Activated naive CD4-positive, alpha-beta T cell treated with anti-CD3 and anti-CD28 coated beads, Interleukin-2, amount 10 ng/mL, durations not matched to agents 7 days and 5 days (primary cell): ENCODE data around the gene CHRM2.

Experiments
- CTCF ChIA-PET: fragments of 350-600 bp; sonication (Branson Sonifier 250); formaldehyde crosslinking; loops from one replicate; lab custom pipeline; 2021; ENCODE audit warnings: antibody characterized with exemption; lab: Charles Lee
- DNase-seq: peaks from one replicate; pipeline ENCODE4 v3.0.0-alpha.2; 2020
- H3K27ac Mint-ChIP-seq: one replicate; pipeline ENCODE4 v1.8.0; 2021; ENCODE audit warnings: mild to moderate bottlenecking, moderate library complexity, mixed read lengths
- H3K27me3 Mint-ChIP-seq: one replicate; pipeline ENCODE4 v1.8.0; 2021; ENCODE audit warnings: mild to moderate bottlenecking, mixed read lengths
- H3K36me3 Mint-ChIP-seq: one replicate; pipeline ENCODE4 v1.8.0; 2021; ENCODE audit warnings: mixed read lengths
- H3K4me1 Mint-ChIP-seq: one replicate; pipeline ENCODE4 v1.8.0; 2021; ENCODE audit warnings: mixed read lengths
- H3K4me3 Mint-ChIP-seq: one replicate; pipeline ENCODE4 v1.8.0; 2021; ENCODE audit warnings: mild to moderate bottlenecking, moderate library complexity, mixed read lengths
- H3K9me3 Mint-ChIP-seq: one replicate; pipeline ENCODE4 v1.8.0; 2021; ENCODE audit warnings: mixed read lengths

CHRM2 gene

GRCh38 chr7:136877509-136877908 is 9.1 kb downstream of the CHRM2 start:
- no peaks in the 10 kb centered on the region for H3K4me1 Mint-ChIP-seq
- H3K27me3 Mint-ChIP-seq: no peaks in the 10 kb centered on the region
- no peak overlapping the region for H3K27ac Mint-ChIP-seq
- no peaks in the 10 kb centered on the region for H3K36me3 Mint-ChIP-seq
- CTCF ChIA-PET: no interaction called here
- H3K9me3 Mint-ChIP-seq: no peaks in the 10 kb centered on the region
- H3K4me3 Mint-ChIP-seq: no peak overlapping the region
- no peak for DNase-seq

GRCh38 chr7:136877990-136878389 is 9.5 kb downstream of the CHRM2 start:
- no peaks in the 10 kb centered on the region for H3K27me3 Mint-ChIP-seq
- CTCF ChIA-PET: no interaction called here
- no peaks in the 10 kb centered on the region for H3K36me3 Mint-ChIP-seq
- no peaks in the 10 kb centered on the region for H3K9me3 Mint-ChIP-seq
- H3K4me3 Mint-ChIP-seq: no peak overlapping the region
- H3K4me1 Mint-ChIP-seq: no peaks in the 10 kb centered on the region
- DNase-seq: no peak
- no peak overlapping the region for H3K27ac Mint-ChIP-seq

- Mint-ChIP-seq H3K4me3 (no peak overlapping the region), H3K9me3 (no peaks in the 10 kb centered on the region)
- CTCF ChIA-PET: no interaction called here
These were observed 10.4 kb downstream of the CHRM2 start for GRCh38 chr7:136878878-136879277.

GRCh38 chr7:136883046-136883445 is 14.6 kb downstream of the CHRM2 start:
- H3K4me1 Mint-ChIP-seq: no peaks in the 10 kb centered on the region
- no peaks in the 10 kb centered on the region for H3K27me3 Mint-ChIP-seq
- H3K27ac Mint-ChIP-seq: no peak overlapping the region
- H3K4me3 Mint-ChIP-seq: no peak overlapping the region
- CTCF ChIA-PET: no interaction called here
- no peaks in the 10 kb centered on the region for H3K36me3 Mint-ChIP-seq
- H3K9me3 Mint-ChIP-seq: no peaks in the 10 kb centered on the region
- DNase-seq: no peak

More at GRCh38 chr7:136878878-136879277, 10.4 kb downstream of the CHRM2 start:
- H3K27me3 Mint-ChIP-seq: no peaks in the 10 kb centered on the region
- no peak for DNase-seq
- H3K4me1 Mint-ChIP-seq: no peaks in the 10 kb centered on the region
- H3K27ac Mint-ChIP-seq: no peak overlapping the region
- H3K36me3 Mint-ChIP-seq: no peaks in the 10 kb centered on the region

- no peaks in the 10 kb centered on the region for H3K36me3 Mint-ChIP-seq
- DNase-seq: no peak
- H3K4me1 Mint-ChIP-seq: no peaks in the 10 kb centered on the region
- no peaks in the 10 kb centered on the region for H3K27me3 Mint-ChIP-seq
- CTCF ChIA-PET: interaction anchor here (0.6 kb wide), 1 partner anchor 343 kb away, joined by 6 read pairs; no protein-coding TSS in a partner anchor
- no peak overlapping the region for H3K4me3 Mint-ChIP-seq
- H3K27ac Mint-ChIP-seq: no peak overlapping the region
- no peaks in the 10 kb centered on the region for H3K9me3 Mint-ChIP-seq
These were observed 16.0 kb downstream of the CHRM2 start for GRCh38 chr7:136884492-136884891.

GRCh38 chr7:136887317-136887716 is 18.9 kb downstream of the CHRM2 start:
- no peak overlapping the region for H3K4me3 Mint-ChIP-seq
- H3K4me1 Mint-ChIP-seq: no peaks in the 10 kb centered on the region
- CTCF ChIA-PET: no interaction called here

GRCh38 chr7:136890399-136890798 is 21.9 kb downstream of the CHRM2 start:
- no peak overlapping the region for H3K4me3 Mint-ChIP-seq
- CTCF ChIA-PET: no interaction called here
- H3K4me1 Mint-ChIP-seq: no peaks in the 10 kb centered on the region
- H3K9me3 Mint-ChIP-seq: peaks cover 11% of the 10 kb centered on the region
- no peaks in the 10 kb centered on the region for H3K36me3 Mint-ChIP-seq
- H3K27ac Mint-ChIP-seq: no peak overlapping the region
- DNase-seq: no peak
- no peaks in the 10 kb centered on the region for H3K27me3 Mint-ChIP-seq

More at GRCh38 chr7:136887317-136887716, 18.9 kb downstream of the CHRM2 start:
- no peak for DNase-seq
- Mint-ChIP-seq H3K36me3 (no peaks in the 10 kb centered on the region), H3K27ac (no peak overlapping the region), H3K9me3 (no peaks in the 10 kb centered on the region), H3K27me3 (no peaks in the 10 kb centered on the region)

GRCh38 chr7:136891850-136892249 is 23.4 kb downstream of the CHRM2 start:
- no peak overlapping the region for H3K27ac Mint-ChIP-seq
- H3K4me1 Mint-ChIP-seq: no peaks in the 10 kb centered on the region
- peaks cover 11% of the 10 kb centered on the region for H3K9me3 Mint-ChIP-seq
- no peaks in the 10 kb centered on the region for H3K27me3 Mint-ChIP-seq
- no peak for DNase-seq
- no peaks in the 10 kb centered on the region for H3K36me3 Mint-ChIP-seq
- CTCF ChIA-PET: no interaction called here
- no peak overlapping the region for H3K4me3 Mint-ChIP-seq

- H3K27me3 Mint-ChIP-seq: no peaks in the 10 kb centered on the region
- CTCF ChIA-PET: no interaction called here
- no peak for DNase-seq
- no peak overlapping the region for H3K27ac Mint-ChIP-seq
- no peaks in the 10 kb centered on the region for H3K4me1 Mint-ChIP-seq
- no peaks in the 10 kb centered on the region for H3K36me3 Mint-ChIP-seq
- H3K4me3 Mint-ChIP-seq: no peak overlapping the region
- peaks cover 11% of the 10 kb centered on the region for H3K9me3 Mint-ChIP-seq
These were observed 26.3 kb downstream of the CHRM2 start for GRCh38 chr7:136894789-136895188.

GRCh38 chr7:136897676-136898075 is 29.2 kb downstream of the CHRM2 start:
- no peaks in the 10 kb centered on the region for H3K36me3 Mint-ChIP-seq
- H3K4me1 Mint-ChIP-seq: no peaks in the 10 kb centered on the region
- H3K27me3 Mint-ChIP-seq: no peaks in the 10 kb centered on the region
- H3K9me3 Mint-ChIP-seq: peaks cover 11% of the 10 kb centered on the region
- CTCF ChIA-PET: no interaction called here
- H3K4me3 Mint-ChIP-seq: no peak overlapping the region
- no peak for DNase-seq
- no peak overlapping the region for H3K27ac Mint-ChIP-seq

- no peak overlapping the region for H3K4me3 Mint-ChIP-seq
- no peaks in the 10 kb centered on the region for H3K36me3 Mint-ChIP-seq
- H3K9me3 Mint-ChIP-seq: no peaks in the 10 kb centered on the region
- H3K4me1 Mint-ChIP-seq: no peaks in the 10 kb centered on the region
- H3K27ac Mint-ChIP-seq: no peak overlapping the region
- no peaks in the 10 kb centered on the region for H3K27me3 Mint-ChIP-seq
- CTCF ChIA-PET: no interaction called here
- no peak for DNase-seq
These were observed 31.6 kb downstream of the CHRM2 start for GRCh38 chr7:136900005-136900404.

- CTCF ChIA-PET: no interaction called here
- Mint-ChIP-seq H3K9me3 (no peaks in the 10 kb centered on the region), H3K27me3 (no peaks in the 10 kb centered on the region), H3K4me1 (no peaks in the 10 kb centered on the region), H3K4me3 (no peak overlapping the region), H3K36me3 (no peaks in the 10 kb centered on the region), H3K27ac (no peak overlapping the region)
- no peak for DNase-seq
These were observed 42.3 kb downstream of the CHRM2 start for GRCh38 chr7:136910771-136911170.

GRCh38 chr7:136911344-136911743 is 42.9 kb downstream of the CHRM2 start:
- no peak for DNase-seq
- Mint-ChIP-seq H3K36me3 (no peaks in the 10 kb centered on the region), H3K27me3 (no peaks in the 10 kb centered on the region), H3K9me3 (no peaks in the 10 kb centered on the region), H3K4me1 (no peaks in the 10 kb centered on the region), H3K4me3 (no peak overlapping the region), H3K27ac (no peak overlapping the region)
- CTCF ChIA-PET: no interaction called here

- Mint-ChIP-seq H3K4me3 (no peak overlapping the region), H3K27me3 (no peaks in the 10 kb centered on the region), H3K36me3 (no peaks in the 10 kb centered on the region), H3K4me1 (no peaks in the 10 kb centered on the region), H3K9me3 (peaks cover 3% of the 10 kb centered on the region), H3K27ac (no peak overlapping the region)
- no peak for DNase-seq
- CTCF ChIA-PET: no interaction called here
These were observed 43.9 kb downstream of the CHRM2 start for GRCh38 chr7:136912339-136912738.

GRCh38 chr7:136914016-136914415 is 45.6 kb downstream of the CHRM2 start:
- peaks cover 3% of the 10 kb centered on the region for H3K9me3 Mint-ChIP-seq
- no peak overlapping the region for H3K27ac Mint-ChIP-seq
- CTCF ChIA-PET: no interaction called here
- H3K4me1 Mint-ChIP-seq: no peaks in the 10 kb centered on the region
- no peak for DNase-seq
- no peak overlapping the region for H3K4me3 Mint-ChIP-seq
- H3K36me3 Mint-ChIP-seq: no peaks in the 10 kb centered on the region
- H3K27me3 Mint-ChIP-seq: no peaks in the 10 kb centered on the region

- H3K36me3 Mint-ChIP-seq: no peaks in the 10 kb centered on the region
These were observed 51.4 kb downstream of the CHRM2 start for GRCh38 chr7:136919820-136920219.

More at GRCh38 chr7:136919820-136920219, 51.4 kb downstream of the CHRM2 start:
- peaks cover 3% of the 10 kb centered on the region for H3K9me3 Mint-ChIP-seq
- no peak overlapping the region for H3K27ac Mint-ChIP-seq
- no peaks in the 10 kb centered on the region for H3K4me1 Mint-ChIP-seq
- H3K4me3 Mint-ChIP-seq: no peak overlapping the region
- CTCF ChIA-PET: no interaction called here
- H3K27me3 Mint-ChIP-seq: no peaks in the 10 kb centered on the region
- DNase-seq: no peak
